ENCODE measurements around the gene GOLGB1. TPM values are rescaled to one million over a fixed set of nuclear protein-coding genes. Genes with fewer than 3 reads are reported as not detected.

GOLGB1 gene, protein sequence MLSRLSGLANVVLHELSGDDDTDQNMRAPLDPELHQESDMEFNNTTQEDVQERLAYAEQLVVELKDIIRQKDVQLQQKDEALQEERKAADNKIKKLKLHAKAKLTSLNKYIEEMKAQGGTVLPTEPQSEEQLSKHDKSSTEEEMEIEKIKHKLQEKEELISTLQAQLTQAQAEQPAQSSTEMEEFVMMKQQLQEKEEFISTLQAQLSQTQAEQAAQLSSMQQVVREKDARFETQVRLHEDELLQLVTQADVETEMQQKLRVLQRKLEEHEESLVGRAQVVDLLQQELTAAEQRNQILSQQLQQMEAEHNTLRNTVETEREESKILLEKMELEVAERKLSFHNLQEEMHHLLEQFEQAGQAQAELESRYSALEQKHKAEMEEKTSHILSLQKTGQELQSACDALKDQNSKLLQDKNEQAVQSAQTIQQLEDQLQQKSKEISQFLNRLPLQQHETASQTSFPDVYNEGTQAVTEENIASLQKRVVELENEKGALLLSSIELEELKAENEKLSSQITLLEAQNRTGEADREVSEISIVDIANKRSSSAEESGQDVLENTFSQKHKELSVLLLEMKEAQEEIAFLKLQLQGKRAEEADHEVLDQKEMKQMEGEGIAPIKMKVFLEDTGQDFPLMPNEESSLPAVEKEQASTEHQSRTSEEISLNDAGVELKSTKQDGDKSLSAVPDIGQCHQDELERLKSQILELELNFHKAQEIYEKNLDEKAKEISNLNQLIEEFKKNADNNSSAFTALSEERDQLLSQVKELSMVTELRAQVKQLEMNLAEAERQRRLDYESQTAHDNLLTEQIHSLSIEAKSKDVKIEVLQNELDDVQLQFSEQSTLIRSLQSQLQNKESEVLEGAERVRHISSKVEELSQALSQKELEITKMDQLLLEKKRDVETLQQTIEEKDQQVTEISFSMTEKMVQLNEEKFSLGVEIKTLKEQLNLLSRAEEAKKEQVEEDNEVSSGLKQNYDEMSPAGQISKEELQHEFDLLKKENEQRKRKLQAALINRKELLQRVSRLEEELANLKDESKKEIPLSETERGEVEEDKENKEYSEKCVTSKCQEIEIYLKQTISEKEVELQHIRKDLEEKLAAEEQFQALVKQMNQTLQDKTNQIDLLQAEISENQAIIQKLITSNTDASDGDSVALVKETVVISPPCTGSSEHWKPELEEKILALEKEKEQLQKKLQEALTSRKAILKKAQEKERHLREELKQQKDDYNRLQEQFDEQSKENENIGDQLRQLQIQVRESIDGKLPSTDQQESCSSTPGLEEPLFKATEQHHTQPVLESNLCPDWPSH (N-terminal part only)
- total RNA-seq, result 55.3 and 60.3 TPM in 2 replicates

DNA sequence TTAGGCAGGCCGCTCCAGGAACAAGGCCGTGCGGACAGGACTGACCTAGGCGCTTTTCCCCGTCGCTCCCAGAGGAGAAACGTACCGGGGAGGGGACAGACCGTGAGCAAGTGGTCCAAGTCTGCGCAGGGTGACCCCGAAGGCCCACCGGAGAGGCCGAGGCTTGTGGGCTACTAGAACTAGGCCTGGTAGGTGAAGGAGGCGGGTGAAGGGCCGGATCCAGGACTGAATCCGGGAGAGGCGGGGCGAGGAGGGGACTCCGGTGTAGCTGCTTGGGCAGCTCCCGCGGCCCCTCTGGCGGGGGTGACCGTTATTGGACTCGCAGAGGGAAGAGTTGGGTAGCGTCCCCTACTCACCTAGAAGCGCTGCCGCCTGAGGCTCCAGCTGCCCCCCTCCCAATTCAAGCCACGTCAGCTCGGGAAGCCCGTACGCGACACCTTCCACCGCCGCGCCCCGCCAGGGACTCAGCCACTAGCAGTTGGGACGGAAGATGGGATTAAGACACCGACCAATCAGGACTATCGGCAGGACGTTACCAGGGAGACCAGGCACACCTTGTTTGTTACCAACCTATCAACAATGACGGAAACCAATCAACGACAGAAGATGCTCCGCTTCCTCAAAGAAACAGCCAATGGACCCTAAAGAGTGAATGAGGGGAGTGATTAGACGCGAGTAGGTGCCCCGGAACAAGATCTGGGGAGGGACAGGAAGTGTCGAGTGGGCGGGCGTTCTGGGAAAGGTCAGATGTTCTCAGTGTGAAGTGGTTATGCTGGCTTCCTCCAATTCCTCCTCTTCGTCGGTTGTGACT is at the start of gene GOLGB1:
Gene GOLGB1, minus strand, starts transcription at position 466 of the 811 bp plus-strand sequence. CDS start 18,770 bp downstream, outside the sequence.

DNA sequence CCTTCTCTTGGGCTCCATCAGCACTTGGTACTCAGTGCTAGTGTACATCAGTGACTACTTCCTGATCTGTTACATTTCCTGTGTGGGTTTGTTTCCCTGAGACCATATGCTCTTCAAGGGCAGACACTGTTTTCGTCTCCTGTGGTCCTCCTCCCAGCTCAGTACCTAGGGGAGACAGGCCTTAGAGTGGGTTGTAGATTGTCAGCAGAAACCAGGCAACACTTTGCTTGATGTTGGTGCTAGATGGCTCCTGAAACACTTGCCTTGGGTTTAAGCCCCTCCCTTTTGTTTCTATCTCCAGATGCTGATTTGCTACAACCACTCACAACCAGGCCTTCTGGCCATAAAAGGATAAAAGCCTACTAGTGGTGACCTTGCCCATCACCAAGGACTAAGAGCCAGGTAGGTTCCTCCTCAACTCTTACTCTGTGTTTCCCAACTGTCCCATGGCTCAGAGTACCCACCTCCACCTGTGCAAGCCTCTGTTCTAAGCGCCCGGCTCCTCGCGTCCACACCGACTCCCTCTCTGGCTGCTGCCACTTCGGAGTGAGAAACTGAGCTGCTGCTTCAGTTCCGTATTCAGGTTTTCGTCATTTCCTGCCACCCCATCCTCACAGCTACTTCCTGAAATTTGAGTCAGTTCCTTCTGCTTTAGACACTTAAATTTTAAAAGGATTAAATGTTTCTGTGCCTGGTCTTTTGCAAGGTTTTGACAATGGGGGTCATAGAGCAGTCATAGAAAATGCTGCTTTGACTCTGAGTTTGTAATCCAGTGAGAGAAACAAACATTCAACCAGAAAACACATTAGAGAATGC is 89.0 kb downstream of the GOLGB1 start, which contains the start of gene HCLS1:
Gene HCLS1, minus strand, starts transcription at position 548 of the 816 bp plus-strand sequence. CDS start 2,556 bp downstream, outside the sequence.

Other genes starting within 250 kb of the GOLGB1 start
- 1.8 and 2.4 TPM in 2 replicates for gene POLQ, start 203.8 kb downstream of the GOLGB1 start, total RNA-seq
- gene ARGFX, start 181.8 kb downstream of the GOLGB1 start, total RNA-seq, result not detected in 2 replicates
- gene FBXO40, start 156.4 kb downstream of the GOLGB1 start, total RNA-seq, result not detected in 2 replicates
- gene HCLS1, start 88.8 kb downstream of the GOLGB1 start, total RNA-seq, result 7.1 and 7.2 TPM in 2 replicates
- gene IQCB1, start 85.3 kb upstream of the GOLGB1 start, total RNA-seq, result 11.7 and 13.7 TPM in 2 replicates
- gene EAF2, start 85.5 kb upstream of the GOLGB1 start, total RNA-seq, result 2.4 and 3.1 TPM in 2 replicates
- gene SLC15A2, start 144.7 kb upstream of the GOLGB1 start, total RNA-seq, result 0.14 and 0.37 TPM in 2 replicates